Measurements from ENCODE around the gene ANKDD1B. TPM values are rescaled to one million over a fixed set of nuclear protein-coding genes. Genes with fewer than 3 reads are reported as not detected.

ANKDD1B gene
- total and polyA plus RNA-seq, 9 of the 15 experiments (the other 6 are each of a cell fraction or from before 2014, with no cell fraction given), result 0.04 to 0.29 (median 0.18) TPM; not detected in 1

- Histone ChIP-seq H3K9me1 (ENCODE audit: control insufficient read depth, insufficient read depth, low read length) (no peaks in the 10 kb centered on the region), H3K4me2 (ENCODE audit: insufficient read depth, low read length) (peak overlapping the region; percentile 38), H2AFZ (ENCODE audit: low read depth, low read length) (0 out of 2 replicates have a peak overlapping the region, but pooled peaks have one; percentile 18), H3K79me2 (ENCODE audit: control insufficient read depth, insufficient read depth, low read length) (no peaks in the 10 kb centered on the region), H3K9me3 (replicated peaks; ENCODE audit: control insufficient read depth, insufficient read depth, low read depth, low read length) (no peaks in the 10 kb centered on the region), H3K4me1 (replicated peaks in 1 of 2; ENCODE audit: control insufficient read depth in 2 of 2, insufficient read depth in 2 of 2, low read length in 2 of 2) (peaks cover 13 to 47% of the 10 kb centered on the region in 2 experiments), H3K4me3 (no peak overlapping the region), H3K27ac (ENCODE audit: extremely low read depth, low read depth, low read length) (peak overlapping the region; percentile 44; the same call in 1 of the 3 replicates), H4K20me1 (replicated peaks; ENCODE audit: control insufficient read depth, insufficient read depth, low read length) (no peaks in the 10 kb centered on the region), H3K27me3 (ENCODE audit: control insufficient read depth in 2 of 2, insufficient read depth in 2 of 2, low read length in 2 of 2) (no peaks in the 10 kb centered on the region), H3K9ac (ENCODE audit: insufficient read depth in 1 of 2, low read depth in 2 of 2, low read length in 2 of 2) (peak overlapping the region; percentile 26; a peak in 2 of 4 replicates), H3K36me3 (ENCODE audit: control insufficient read depth, insufficient read depth, low read length) (no peaks in the 10 kb centered on the region)
- in situ Hi-C loops (cut with MboI), result no loop called here
- 13% methylated on average over 7 of the region's 7 CpGs for WGBS (ENCODE audit: insufficient coverage, low coverage, missing lambda C conversion rate)
- ATAC-seq, result peak; percentile 64
- ChIA-PET CTCF (ENCODE audit: low intra/inter-chr PET ratio) (no interaction called here), POLR2A (interaction anchor here (0.6 to 1.3 kb wide), 6 partner anchors 10 to 54 kb away, joined by 3 to 9 read pairs (median 4); no protein-coding TSS in a partner anchor)
- BruUV-seq (replicated peaks), result no TSS peak
- intact Hi-C loops (cut with micrococcal nuclease), result loop anchor here (5.0 kb wide), 2 partner anchors 50 to 105 kb away; partner anchors contain the start of genes CERT1 and POLK
- FAIRE-seq, result peak; percentile 26
- DNase-seq (ENCODE audit: extremely low read depth in 1 of 4, low spot score in 3 of 4), result peak in 3 of 4 experiments; percentile 15 to 65 (median 62)
- TF ChIP-seq CAMTA2 (CRISPR knock-in tag; conservative IDR thresholded peaks at IDR 0.05) (no peak), ZNF253 (CRISPR knock-in tag; conservative IDR thresholded peaks at IDR 0.05) (no peak), ZBTB1 (CRISPR knock-in tag; IDR thresholded peaks at IDR 0.05; ENCODE audit: borderline replicate concordance, low read depth) (no peak), GABPA (tag; conservative IDR thresholded peaks at IDR 0.05; ENCODE audit: low read depth) (0 out of 2 replicates have a peak, but pooled peaks have one; percentile 22), KAT8 (IDR thresholded peaks at IDR 0.05; ENCODE audit: low read depth) (no peak), KDM2B (CRISPR knock-in tag; IDR thresholded peaks at IDR 0.05) (no peak), ZNF224 (CRISPR knock-in tag; IDR thresholded peaks at IDR 0.05) (no peak), ZFP36 (IDR thresholded peaks at IDR 0.05; ENCODE audit: low read depth, low read length, partially characterized antibody) (no peak), ATF4 (CRISPR knock-in tag; IDR thresholded peaks at IDR 0.05) (no peak), C11orf30 (IDR thresholded peaks at IDR 0.05; ENCODE audit: low read depth) (no peak)
- TF ChIP-seq, protein P1, sequence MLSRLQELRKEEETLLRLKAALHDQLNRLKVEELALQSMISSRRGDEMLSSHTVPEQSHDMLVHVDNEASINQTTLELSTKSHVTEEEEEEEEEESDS (CRISPR knock-in tag; IDR thresholded peaks at IDR 0.05), result no peak
- TF ChIP-seq, protein P2, sequence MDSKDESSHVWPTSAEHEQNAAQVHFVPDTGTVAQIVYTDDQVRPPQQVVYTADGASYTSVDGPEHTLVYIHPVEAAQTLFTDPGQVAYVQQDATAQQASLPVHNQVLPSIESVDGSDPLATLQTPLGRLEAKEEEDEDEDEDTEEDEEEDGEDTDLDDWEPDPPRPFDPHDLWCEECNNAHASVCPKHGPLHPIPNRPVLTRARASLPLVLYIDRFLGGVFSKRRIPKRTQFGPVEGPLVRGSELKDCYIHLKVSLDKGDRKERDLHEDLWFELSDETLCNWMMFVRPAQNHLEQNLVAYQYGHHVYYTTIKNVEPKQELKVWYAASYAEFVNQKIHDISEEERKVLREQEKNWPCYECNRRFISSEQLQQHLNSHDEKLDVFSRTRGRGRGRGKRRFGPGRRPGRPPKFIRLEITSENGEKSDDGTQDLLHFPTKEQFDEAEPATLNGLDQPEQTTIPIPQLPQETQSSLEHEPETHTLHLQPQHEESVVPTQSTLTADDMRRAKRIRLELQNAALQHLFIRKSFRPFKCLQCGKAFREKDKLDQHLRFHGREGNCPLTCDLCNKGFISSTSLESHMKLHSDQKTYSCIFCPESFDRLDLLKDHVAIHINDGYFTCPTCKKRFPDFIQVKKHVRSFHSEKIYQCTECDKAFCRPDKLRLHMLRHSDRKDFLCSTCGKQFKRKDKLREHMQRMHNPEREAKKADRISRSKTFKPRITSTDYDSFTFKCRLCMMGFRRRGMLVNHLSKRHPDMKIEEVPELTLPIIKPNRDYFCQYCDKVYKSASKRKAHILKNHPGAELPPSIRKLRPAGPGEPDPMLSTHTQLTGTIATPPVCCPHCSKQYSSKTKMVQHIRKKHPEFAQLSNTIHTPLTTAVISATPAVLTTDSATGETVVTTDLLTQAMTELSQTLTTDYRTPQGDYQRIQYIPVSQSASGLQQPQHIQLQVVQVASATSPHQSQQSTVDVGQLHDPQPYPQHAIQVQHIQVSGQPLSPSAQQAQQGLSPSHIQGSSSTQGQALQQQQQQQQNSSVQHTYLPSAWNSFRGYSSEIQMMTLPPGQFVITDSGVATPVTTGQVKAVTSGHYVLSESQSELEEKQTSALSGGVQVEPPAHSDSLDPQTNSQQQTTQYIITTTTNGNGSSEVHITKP (IDR thresholded peaks at IDR 0.05; ENCODE audit: partially characterized antibody), result peak; percentile 16
- TF ChIP-seq, protein P3, sequence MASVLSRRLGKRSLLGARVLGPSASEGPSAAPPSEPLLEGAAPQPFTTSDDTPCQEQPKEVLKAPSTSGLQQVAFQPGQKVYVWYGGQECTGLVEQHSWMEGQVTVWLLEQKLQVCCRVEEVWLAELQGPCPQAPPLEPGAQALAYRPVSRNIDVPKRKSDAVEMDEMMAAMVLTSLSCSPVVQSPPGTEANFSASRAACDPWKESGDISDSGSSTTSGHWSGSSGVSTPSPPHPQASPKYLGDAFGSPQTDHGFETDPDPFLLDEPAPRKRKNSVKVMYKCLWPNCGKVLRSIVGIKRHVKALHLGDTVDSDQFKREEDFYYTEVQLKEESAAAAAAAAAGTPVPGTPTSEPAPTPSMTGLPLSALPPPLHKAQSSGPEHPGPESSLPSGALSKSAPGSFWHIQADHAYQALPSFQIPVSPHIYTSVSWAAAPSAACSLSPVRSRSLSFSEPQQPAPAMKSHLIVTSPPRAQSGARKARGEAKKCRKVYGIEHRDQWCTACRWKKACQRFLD (CRISPR knock-in tag; IDR thresholded peaks at IDR 0.05), result no peak
- TF ChIP-seq, protein P4, sequence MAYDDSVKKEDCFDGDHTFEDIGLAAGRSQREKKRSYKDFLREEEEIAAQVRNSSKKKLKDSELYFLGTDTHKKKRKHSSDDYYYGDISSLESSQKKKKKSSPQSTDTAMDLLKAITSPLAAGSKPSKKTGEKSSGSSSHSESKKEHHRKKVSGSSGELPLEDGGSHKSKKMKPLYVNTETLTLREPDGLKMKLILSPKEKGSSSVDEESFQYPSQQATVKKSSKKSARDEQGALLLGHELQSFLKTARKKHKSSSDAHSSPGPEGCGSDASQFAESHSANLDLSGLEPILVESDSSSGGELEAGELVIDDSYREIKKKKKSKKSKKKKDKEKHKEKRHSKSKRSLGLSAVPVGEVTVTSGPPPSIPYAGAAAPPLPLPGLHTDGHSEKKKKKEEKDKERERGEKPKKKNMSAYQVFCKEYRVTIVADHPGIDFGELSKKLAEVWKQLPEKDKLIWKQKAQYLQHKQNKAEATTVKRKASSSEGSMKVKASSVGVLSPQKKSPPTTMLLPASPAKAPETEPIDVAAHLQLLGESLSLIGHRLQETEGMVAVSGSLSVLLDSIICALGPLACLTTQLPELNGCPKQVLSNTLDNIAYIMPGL (CRISPR knock-in tag; IDR thresholded peaks at IDR 0.05), result no peak
Observed at GRCh38 chr5:75616971-75617621, 5.8 kb downstream of the ANKDD1B start.

Data from K562 (cell line).